Ovary (tissue), 3 donors: ENCODE measurements around the gene MASP2.

Source experiments
- CTCF ChIP-seq, 3 donors: fragments of 450-650 bp in 2 of 3; fragments of 200-600 bp in 1 of 3; IDR thresholded peaks; one replicate each; pipeline versions ENCODE4 v1.5.1 to v1.8.0; 2016 to 2022; ENCODE audit warnings: antibody characterized with exemption in 3 of 3, mild to moderate bottlenecking in 1 of 3
- EP300 ChIP-seq: sonication (generic); formaldehyde crosslinking; IDR thresholded peaks from one replicate; pipeline ENCODE4 v1.6.1; 2017; ENCODE audit warnings: antibody characterized with exemption
- POLR2A ChIP-seq: fragments of 450-650 bp; IDR thresholded peaks from one replicate; pipeline ENCODE4 v1.6.1; 2017; ENCODE audit warnings: antibody characterized with exemption, mild to moderate bottlenecking, moderate library complexity
- donor health status: DM: no; HTN: no; CAD: no.

GRCh38 chr1:11041048-11041447 lies 6.0 kb downstream of the MASP2 start:
- no peak for TF ChIP-seq CTCF (IDR thresholded peaks at IDR 0.05)
- TF ChIP-seq POLR2A: no peak
- TF ChIP-seq EP300: no peak
